Skeletal muscle satellite cell (primary cell): ENCODE data around the gene LRRC30. TPM values are rescaled to one million over a fixed set of nuclear protein-coding genes. Genes with fewer than 3 reads are reported as not detected.
"Not testable (repeated sequence)": the region's sequence is repeated elsewhere in the genome, so short reads cannot be mapped to it uniquely, and the experiment has no call there.

ENCODE experiments used
- H3K27me3 ChIP-seq: 2 replicates; pipeline ENCODE4 v1.7.0; 2013; ENCODE audit warnings: low read length; ENCODE audit not compliant: control insufficient read depth, insufficient read depth
- H3K36me3 ChIP-seq: 2 replicates; pipeline ENCODE4 v1.7.0; 2013; ENCODE audit warnings: mild to moderate bottlenecking, control low read depth, low read length; ENCODE audit not compliant: insufficient read depth
- H3K4me1 ChIP-seq: 2 replicates; pipeline ENCODE4 v1.7.0; 2013; ENCODE audit warnings: low read length; ENCODE audit not compliant: control insufficient read depth, insufficient read depth
- H3K4me2 ChIP-seq: 2 replicates; pipeline ENCODE4 v1.7.0; 2013; ENCODE audit warnings: mild to moderate bottlenecking, low read length
- H3K4me3 ChIP-seq: 2 replicates; pipeline ENCODE4 v1.7.0; 2013; ENCODE audit warnings: low read length
- H3K9ac ChIP-seq: 2 replicates; pipeline ENCODE4 v1.7.0; 2013; ENCODE audit warnings: mild to moderate bottlenecking, low read depth, low read length, moderate library complexity
- H3K9me3 ChIP-seq: replicated peaks from 2 replicates; pipeline ENCODE4 v1.7.0; 2013; ENCODE audit warnings: mild to moderate bottlenecking, control low read depth, low read length
- total RNA-seq: library from RNA; depleted of rRNA; stranded (reverse); fragments of >200 nt; gene quantifications from 2 replicates; pipeline ENCODE4 v1.2.3, GENCODE V29; 2012; rRNA removed

The LRRC30 gene
- total RNA-seq, result not detected in 2 replicates

DNA sequence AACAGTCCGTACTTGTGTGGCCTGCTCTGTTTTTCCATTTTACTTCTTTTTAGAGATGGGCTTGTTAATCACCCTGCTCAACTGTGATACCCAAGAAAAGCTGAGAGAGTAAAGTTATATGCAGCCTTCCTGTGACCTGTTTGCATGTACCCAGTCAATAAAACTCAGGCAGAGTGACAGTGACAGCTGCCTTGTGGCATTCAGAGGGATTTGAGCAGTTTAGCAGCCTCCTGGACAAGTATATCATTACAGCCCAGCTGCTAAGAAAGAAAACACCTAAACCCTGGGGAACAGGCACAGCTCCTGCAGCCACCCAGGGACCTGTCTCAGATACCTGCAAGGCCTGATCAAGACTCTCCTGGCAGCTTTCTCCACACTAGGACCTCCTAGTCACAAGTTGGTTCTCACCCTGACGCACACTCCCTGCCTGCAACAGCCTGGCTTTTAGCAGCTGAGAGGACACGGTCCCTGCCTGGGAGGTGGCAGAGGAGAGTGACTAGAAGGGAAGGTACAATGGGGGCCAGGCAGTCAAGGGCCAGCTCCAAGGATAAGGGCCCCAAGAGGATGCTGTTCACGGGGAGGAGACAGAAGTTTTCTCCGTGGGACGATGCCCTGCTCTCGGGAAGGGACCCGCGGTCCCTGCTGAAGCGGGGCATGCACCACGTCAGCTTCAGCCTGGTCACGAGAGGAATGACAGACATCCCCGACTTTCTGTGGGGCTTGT, at the start of gene LRRC30:
Gene LRRC30 (plus strand): TSS at position 464 of the 724 bp plus-strand sequence. CDS start 50 bp downstream, at position 514.
- H3K27me3 ChIP-seq, result peaks cover 34% of the 10 kb centered on the region
- H3K4me3 ChIP-seq, result no peak within 1 kb of the TSS

DNA sequence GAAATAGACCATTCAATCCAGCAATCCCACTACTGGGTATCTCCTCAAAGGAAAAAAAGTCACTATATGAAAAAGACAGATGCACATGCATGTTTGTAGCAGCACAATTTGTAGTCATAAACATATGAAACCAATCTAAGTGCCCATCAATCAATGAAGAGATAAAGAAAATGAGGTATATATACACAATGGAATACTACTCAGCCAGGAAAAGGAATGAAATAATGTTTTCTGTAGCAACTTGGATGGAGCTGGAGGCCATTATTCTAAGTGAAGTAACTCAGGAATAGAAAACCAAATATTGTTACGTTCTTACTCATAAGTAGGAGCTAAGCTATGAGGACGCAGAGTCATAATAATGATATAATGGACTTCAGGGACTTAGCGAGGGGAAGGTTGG, 45.2 kb upstream of the LRRC30 start:
- Histone ChIP-seq H3K9ac (no peak overlapping the region), H3K4me2 (no peak overlapping the region), H3K9me3 (no peaks in the 10 kb centered on the region), H3K4me1 (no peaks in the 10 kb centered on the region), H3K27me3 (no peaks in the 10 kb centered on the region), H3K4me3 (no peak overlapping the region), H3K36me3 (no peaks in the 10 kb centered on the region)

More for the DNA sequence above, at the start of gene LRRC30:
- H3K36me3 ChIP-seq, result no peaks in the 10 kb centered on the region
- no peak within 1 kb of the TSS for H3K9ac ChIP-seq
- no peak within 1 kb of the TSS for H3K4me2 ChIP-seq
- H3K9me3 ChIP-seq, result no peaks in the 10 kb centered on the region
- no peaks in the 10 kb centered on the region for H3K4me1 ChIP-seq

DNA sequence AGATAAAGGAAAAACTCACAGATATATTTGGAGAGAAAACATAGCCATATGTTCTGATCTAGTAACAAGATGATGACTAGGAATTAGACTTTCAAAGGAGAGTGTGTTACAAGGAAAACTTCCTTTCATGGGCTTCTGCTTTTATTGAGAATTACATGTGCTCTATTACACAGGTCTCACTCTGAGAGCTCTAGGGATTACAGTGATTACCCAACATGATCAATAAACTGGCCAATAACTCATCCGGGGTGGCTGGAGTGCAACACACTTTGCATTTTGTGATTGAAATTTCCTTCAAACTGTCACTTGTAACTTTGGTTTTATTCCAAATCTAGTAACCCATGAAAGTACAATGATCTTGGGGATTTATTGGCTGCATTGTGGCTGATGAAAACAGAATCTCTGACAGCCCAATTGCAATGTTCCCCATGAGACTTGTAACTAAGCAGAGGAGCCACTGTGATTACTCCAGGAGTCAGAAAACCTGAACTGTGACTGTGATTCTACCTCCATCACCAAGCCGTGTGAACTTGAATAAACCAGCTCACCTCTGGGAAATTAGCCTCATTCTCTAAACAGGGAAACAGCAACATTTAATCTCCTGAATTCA, 40.2 kb upstream of the LRRC30 start:
- H3K4me3 ChIP-seq, result no peak overlapping the region
- no peaks in the 10 kb centered on the region for H3K9me3 ChIP-seq
- H3K4me2 ChIP-seq, result no peak overlapping the region
- no peaks in the 10 kb centered on the region for H3K36me3 ChIP-seq
- H3K27me3 ChIP-seq, result peaks cover 3% of the 10 kb centered on the region
- no peaks in the 10 kb centered on the region for H3K4me1 ChIP-seq
- no peak overlapping the region for H3K9ac ChIP-seq

DNA sequence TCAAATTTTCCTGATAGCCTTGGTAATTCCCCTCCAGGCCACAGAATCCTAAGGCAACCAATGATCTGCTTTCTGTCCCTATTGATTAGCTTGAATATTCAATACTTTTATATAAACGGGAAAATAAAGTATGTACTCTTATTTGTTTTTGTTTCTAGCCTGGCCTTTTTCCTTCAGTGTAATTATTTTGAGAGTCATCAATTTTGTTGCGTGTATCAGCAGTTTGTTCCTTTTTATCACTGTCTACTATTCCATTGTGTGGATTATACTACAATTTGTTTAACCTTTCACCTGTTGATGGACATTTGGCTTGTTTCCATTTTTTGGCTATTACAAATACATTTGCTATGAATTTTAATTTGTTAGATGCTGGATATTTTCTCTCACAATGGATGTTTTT, 39.2 kb upstream of the LRRC30 start:
- Histone ChIP-seq H3K4me3 (no peak overlapping the region), H3K36me3 (no peaks in the 10 kb centered on the region), H3K4me2 (no peak overlapping the region), H3K9me3 (no peaks in the 10 kb centered on the region), H3K9ac (no peak overlapping the region), H3K4me1 (no peaks in the 10 kb centered on the region), H3K27me3 (peaks cover 3% of the 10 kb centered on the region)

DNA sequence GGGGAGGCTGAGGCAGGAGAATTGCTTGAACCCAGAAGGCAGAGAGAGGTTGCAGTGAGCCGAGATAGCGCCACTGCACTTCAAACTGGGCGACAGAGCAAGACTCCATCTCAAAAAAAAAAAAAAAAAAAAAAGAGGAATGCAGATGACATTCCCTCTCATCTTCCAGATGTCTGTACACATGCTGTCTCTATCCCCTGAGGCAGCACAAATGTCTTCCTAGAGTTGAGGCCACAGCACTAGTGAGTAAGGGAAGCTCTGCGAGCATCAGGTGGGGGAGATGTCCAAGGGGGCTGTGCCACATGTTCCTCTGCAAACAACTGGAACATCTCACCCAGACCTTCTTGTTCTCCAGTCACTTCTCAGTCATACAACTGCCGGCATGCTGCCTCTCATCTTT, 35.6 kb upstream of the LRRC30 start:
- Histone ChIP-seq H3K4me3 (no peak overlapping the region), H3K9me3 (no peaks in the 10 kb centered on the region), H3K36me3 (no peaks in the 10 kb centered on the region), H3K9ac (no peak overlapping the region), H3K27me3 (peaks cover 3% of the 10 kb centered on the region), H3K4me1 (no peaks in the 10 kb centered on the region), H3K4me2 (no peak overlapping the region)

DNA sequence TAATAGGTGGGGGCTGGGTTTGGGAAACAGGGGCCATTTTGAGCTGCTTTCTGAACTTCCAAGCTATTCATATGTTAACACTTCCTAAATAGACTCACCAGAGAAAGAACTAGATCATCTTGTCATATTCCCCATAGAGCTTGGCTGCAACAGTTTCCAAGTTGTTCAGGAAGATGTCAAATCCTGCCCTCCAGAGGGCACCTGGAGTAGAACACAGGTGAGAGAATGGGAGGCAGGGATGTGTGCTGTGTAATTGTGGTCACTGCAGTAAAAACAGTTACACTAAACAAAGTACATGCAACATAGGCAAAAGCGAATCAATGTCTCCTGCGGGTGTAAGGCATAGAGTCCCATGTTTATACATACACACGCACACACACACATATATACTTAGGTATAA, 34.5 kb upstream of the LRRC30 start:
- H3K36me3 ChIP-seq, result no peaks in the 10 kb centered on the region
- no peak overlapping the region for H3K4me2 ChIP-seq
- H3K4me1 ChIP-seq, result no peaks in the 10 kb centered on the region
- H3K27me3 ChIP-seq, result peaks cover 3% of the 10 kb centered on the region
- no peaks in the 10 kb centered on the region for H3K9me3 ChIP-seq
- no peak overlapping the region for H3K9ac ChIP-seq
- H3K4me3 ChIP-seq, result no peak overlapping the region

DNA sequence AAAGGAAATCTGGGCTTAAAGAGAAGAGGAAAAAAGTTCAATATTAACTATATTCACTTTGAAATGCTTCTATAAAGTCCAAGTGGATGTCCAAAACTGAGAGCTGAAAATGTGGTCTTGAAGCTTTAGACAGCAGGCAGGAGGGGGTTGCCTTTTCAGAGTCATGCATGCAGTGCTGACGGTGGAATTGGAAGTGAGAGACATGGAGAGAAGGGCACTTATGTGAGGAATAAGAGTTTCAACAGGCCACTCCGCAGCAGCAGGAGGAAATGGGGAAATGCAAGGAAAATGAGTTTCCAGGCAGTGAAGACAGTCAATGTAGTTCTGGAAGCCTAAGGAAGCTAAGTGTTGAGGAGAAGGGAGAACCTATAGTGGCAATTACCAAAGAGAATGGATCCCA, 33.0 kb upstream of the LRRC30 start:
- Histone ChIP-seq H3K4me3 (no peak overlapping the region), H3K4me1 (no peaks in the 10 kb centered on the region), H3K9ac (no peak overlapping the region), H3K9me3 (no peaks in the 10 kb centered on the region), H3K27me3 (peaks cover 6% of the 10 kb centered on the region), H3K4me2 (no peak overlapping the region), H3K36me3 (no peaks in the 10 kb centered on the region)

DNA sequence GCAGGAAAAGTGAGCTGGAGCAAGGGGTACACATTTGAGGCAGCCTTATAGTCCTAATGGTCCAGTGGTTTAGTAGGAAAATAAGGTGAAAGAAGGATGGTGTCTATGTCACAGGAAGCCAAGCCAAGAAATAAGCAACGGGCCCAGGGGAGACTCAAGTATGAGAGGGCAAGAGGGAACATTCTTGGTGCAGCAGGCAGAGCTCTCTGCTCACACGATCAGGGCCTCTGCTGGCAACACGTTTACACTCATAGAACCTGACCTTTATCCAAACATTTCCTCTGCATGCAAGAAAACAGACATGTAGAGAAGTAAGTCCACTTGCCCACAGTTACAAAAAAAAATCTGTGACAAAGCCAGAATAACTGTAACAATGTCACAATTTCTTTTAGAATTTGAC, 32.6 kb upstream of the LRRC30 start:
- no peaks in the 10 kb centered on the region for H3K9me3 ChIP-seq
- no peak overlapping the region for H3K4me3 ChIP-seq
- no peaks in the 10 kb centered on the region for H3K4me1 ChIP-seq
- H3K4me2 ChIP-seq, result no peak overlapping the region
- H3K9ac ChIP-seq, result no peak overlapping the region
- H3K27me3 ChIP-seq, result peaks cover 6% of the 10 kb centered on the region
- no peaks in the 10 kb centered on the region for H3K36me3 ChIP-seq

DNA sequence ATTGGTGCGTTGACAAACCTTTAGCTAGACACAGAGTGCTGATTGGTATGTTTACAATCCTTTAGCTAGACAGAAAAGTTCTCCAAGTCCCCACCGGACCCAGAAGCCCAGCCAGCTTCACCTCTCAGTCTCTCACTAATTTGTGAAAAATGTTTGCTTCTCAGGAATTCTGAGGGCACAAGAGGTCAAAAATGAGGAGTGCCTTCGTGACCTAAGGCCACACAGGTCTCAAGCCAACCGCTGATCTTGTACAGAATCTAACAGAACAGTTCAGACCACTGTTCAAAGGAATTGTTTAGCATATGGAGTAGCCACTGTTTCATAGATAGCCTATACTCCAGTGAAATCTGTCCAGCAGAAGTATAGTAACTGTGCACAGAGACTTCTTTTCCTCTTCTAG, 29.8 kb upstream of the LRRC30 start:
- Histone ChIP-seq H3K4me1 (no peaks in the 10 kb centered on the region), H3K4me3 (no peak overlapping the region), H3K27me3 (peaks cover 3% of the 10 kb centered on the region), H3K9ac (no peak overlapping the region), H3K9me3 (no peaks in the 10 kb centered on the region), H3K4me2 (no peak overlapping the region), H3K36me3 (no peaks in the 10 kb centered on the region)

DNA sequence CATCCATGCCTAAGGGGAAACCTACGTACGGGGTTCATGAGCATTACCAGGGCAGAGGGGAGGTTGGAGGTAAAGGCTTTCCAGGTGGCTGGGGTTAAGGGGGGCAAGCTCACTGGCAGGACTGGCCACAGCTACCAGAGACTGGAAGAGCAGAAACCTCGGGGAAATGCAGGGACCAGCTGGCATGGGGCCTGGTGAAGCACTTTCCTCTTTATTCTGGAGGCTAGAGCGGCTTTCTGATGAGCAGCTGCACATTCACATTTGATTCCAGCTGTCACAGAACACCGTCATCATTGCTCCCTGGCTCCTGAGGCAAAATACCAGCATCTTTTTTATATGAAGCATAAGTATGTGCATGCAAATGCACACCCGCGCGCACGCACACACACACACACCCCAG, 28.7 kb upstream of the LRRC30 start:
- H3K4me3 ChIP-seq, result no peak overlapping the region
- no peak overlapping the region for H3K4me2 ChIP-seq
- H3K4me1 ChIP-seq, result no peaks in the 10 kb centered on the region
- H3K36me3 ChIP-seq, result no peaks in the 10 kb centered on the region
- no peak overlapping the region for H3K9ac ChIP-seq
- H3K9me3 ChIP-seq, result no peaks in the 10 kb centered on the region
- H3K27me3 ChIP-seq, result peaks cover 3% of the 10 kb centered on the region

DNA sequence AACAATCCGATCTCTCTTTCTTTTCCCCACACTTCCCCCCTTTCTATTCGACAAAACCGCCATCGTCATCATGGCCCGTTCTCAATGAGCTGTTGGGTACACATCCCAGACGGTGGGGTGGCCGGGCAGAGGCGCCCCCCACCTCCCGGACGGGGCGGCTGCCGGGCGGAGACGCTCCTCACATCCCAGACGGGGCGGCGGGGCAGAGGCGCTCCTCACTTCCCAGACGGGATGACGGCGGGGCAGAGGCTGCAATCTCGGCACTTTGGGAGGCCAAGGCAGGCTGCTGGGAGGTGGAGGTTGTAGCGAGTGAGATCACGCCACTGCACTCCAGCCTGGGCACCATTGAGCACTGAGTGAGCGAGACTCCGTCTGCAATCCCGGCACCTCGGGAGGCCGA, 27.3 kb upstream of the LRRC30 start:
- H3K27me3 ChIP-seq, H3K4me2 ChIP-seq, H3K36me3 ChIP-seq, H3K4me1 ChIP-seq, H3K4me3 ChIP-seq, H3K9ac ChIP-seq, H3K9me3 ChIP-seq: not testable (repeated sequence)

DNA sequence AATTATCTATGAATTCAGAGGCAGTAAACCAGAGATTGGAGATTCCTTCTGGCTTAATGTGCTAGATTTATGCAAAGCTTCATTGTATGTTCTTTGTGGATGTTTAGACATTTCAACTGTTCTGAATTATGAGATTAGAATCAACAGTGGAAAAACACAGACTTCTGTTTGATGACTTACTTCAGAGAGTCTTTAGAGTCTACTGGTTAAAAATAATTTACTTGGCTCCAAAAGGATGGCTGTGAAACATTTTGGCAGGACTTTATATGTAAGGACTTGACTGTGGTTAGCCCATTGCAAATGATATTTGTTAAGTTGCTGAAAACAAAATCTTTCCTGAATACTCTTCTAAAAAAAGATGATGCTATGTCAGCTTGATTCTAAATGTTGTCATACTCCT, 25.5 kb upstream of the LRRC30 start:
- Histone ChIP-seq H3K9me3 (no peaks in the 10 kb centered on the region), H3K4me2 (no peak overlapping the region), H3K9ac (no peak overlapping the region), H3K27me3 (peaks cover 3% of the 10 kb centered on the region), H3K36me3 (no peaks in the 10 kb centered on the region), H3K4me1 (peaks cover 7% of the 10 kb centered on the region), H3K4me3 (no peak overlapping the region)
